Cardiac muscle cell (in vitro differentiated cells and primary cell): Measurements from ENCODE around the gene SLC7A6OS. TPM values are rescaled to one million over a fixed set of nuclear protein-coding genes. Genes with fewer than 3 reads are reported as not detected.
"Not testable (repeated sequence)": the region's sequence is repeated elsewhere in the genome, so short reads cannot be mapped to it uniquely, and the experiment has no call there.

Source experiments
- DNase-seq, 2 donors: peaks; one replicate each; pipeline versions ENCODE4 v3.0.0 to v3.0.0-alpha.2; 2010 to 2017; ENCODE audit warnings: low read depth in 1 of 2, low spot score in 1 of 2
- H3K27ac ChIP-seq: fragments of 200-600 bp; sonication (generic); 2 replicates; pipeline ENCODE4 v1.5.1; 2016
- H3K27me3 ChIP-seq: fragments of 200-600 bp; sonication (generic); 2 replicates; pipeline ENCODE4 v1.6.0; 2016; ENCODE audit warnings: control low read depth
- H3K36me3 ChIP-seq: fragments of 200-600 bp; sonication (generic); 2 replicates; pipeline ENCODE4 v1.5.1; 2016; ENCODE audit warnings: control low read depth
- H3K4me1 ChIP-seq: fragments of 200-600 bp; sonication (generic); 2 replicates; pipeline ENCODE4 v1.8.1; 2017; ENCODE audit warnings: low read depth, mild to moderate bottlenecking, mixed run types
- H3K4me3 ChIP-seq: fragments of 200-600 bp; sonication (generic); 2 replicates; pipeline ENCODE4 v1.5.1; 2016; ENCODE audit warnings: mild to moderate bottlenecking
- H3K9me3 ChIP-seq: fragments of 200-600 bp; sonication (generic); 2 replicates; pipeline ENCODE4 v1.5.1; 2017; ENCODE audit warnings: low read depth, mild to moderate bottlenecking, control low read depth
- CTCF ChIP-seq: IDR thresholded peaks from 2 replicates; pipeline ENCODE4 v1.5.1; 2012; ENCODE audit warnings: low read depth, mild to moderate bottlenecking, low read length
- polyA plus RNA-seq: library from polyadenylated mRNA; unstranded; fragments of >200 nt; fragmentation: Nextera tagmentation; extraction: Ambion mirVana; gene quantifications from 2 replicates; pipeline ENCODE4 v1.2.1, GENCODE V29; 2016
- total RNA-seq: library from RNA; depleted of rRNA; stranded (reverse); fragments of >200 nt; gene quantifications from 2 replicates; pipeline ENCODE4 v1.2.3, GENCODE V29; 2016

Gene SLC7A6OS
- total and polyA plus RNA-seq, 2 experiments from 2014 or later: 18.4 to 24.3 TPM

GRCh38 chr16:68289621-68290329 is 21.0 kb downstream of the SLC7A6OS start:
- no peaks in the 10 kb centered on the region for H3K27me3 ChIP-seq
- DNase-seq: peak in 1 of 2 donors; percentile 39
- H3K4me3 ChIP-seq: no peak overlapping the region
- TF ChIP-seq CTCF: no peak
- no peaks in the 10 kb centered on the region for H3K36me3 ChIP-seq
- no peaks in the 10 kb centered on the region for H3K4me1 ChIP-seq
- no peak overlapping the region for H3K27ac ChIP-seq
- H3K9me3 ChIP-seq: no peaks in the 10 kb centered on the region

- no peak for DNase-seq
- Histone ChIP-seq H3K4me1 (peaks cover 5% of the 10 kb centered on the region), H3K4me3 (no peak overlapping the region), H3K9me3 (no peaks in the 10 kb centered on the region), H3K27ac (no peak overlapping the region), H3K36me3 (no peaks in the 10 kb centered on the region), H3K27me3 (no peaks in the 10 kb centered on the region)
- TF ChIP-seq CTCF: no peak
These were observed 21.5 kb downstream of the SLC7A6OS start for GRCh38 chr16:68289202-68289601.

GRCh38 chr16:68288796-68289195 is 21.9 kb downstream of the SLC7A6OS start:
- H3K27ac ChIP-seq, H3K4me3 ChIP-seq, H3K4me1 ChIP-seq, H3K27me3 ChIP-seq, H3K36me3 ChIP-seq, DNase-seq, H3K9me3 ChIP-seq: not testable (repeated sequence)

- DNase-seq: no peak
- no peaks in the 10 kb centered on the region for H3K27me3 ChIP-seq
- H3K9me3 ChIP-seq: no peaks in the 10 kb centered on the region
- H3K36me3 ChIP-seq: no peaks in the 10 kb centered on the region
- H3K4me3 ChIP-seq: no peak overlapping the region
- no peak for TF ChIP-seq CTCF
- H3K4me1 ChIP-seq: peaks cover 14% of the 10 kb centered on the region
- no peak overlapping the region for H3K27ac ChIP-seq
These were observed 22.5 kb downstream of the SLC7A6OS start for GRCh38 chr16:68288252-68288650.

GRCh38 chr16:68287276-68288251 is 23.2 kb downstream of the SLC7A6OS start:
- DNase-seq: peak in 1 of 2 donors; percentile 89
- H3K36me3 ChIP-seq: no peaks in the 10 kb centered on the region

More at GRCh38 chr16:68287276-68288251, 23.2 kb downstream of the SLC7A6OS start:
- Histone ChIP-seq H3K27ac (no peak overlapping the region), H3K9me3 (no peaks in the 10 kb centered on the region), H3K4me3 (no peak overlapping the region), H3K27me3 (no peaks in the 10 kb centered on the region), H3K4me1 (peaks cover 14% of the 10 kb centered on the region)
- no peak for TF ChIP-seq CTCF
